IPS DF 6.9 (cell line): ENCODE measurements around the gene SYT15B.
"Not testable (repeated sequence)": the region's sequence is repeated elsewhere in the genome, so short reads cannot be mapped to it uniquely, and the experiment has no call there.

Source experiments
- DNase-seq: peaks from one replicate; pipeline ENCODE4 v3.0.0-alpha.2; 2013; ENCODE audit warnings: low read depth, low spot score
- H3K27ac ChIP-seq: one replicate; pipeline ENCODE4 v1.5.1; 2013; ENCODE audit warnings: low read length, control low read depth
- H3K27me3 ChIP-seq: 2 replicates; pipeline ENCODE4 v1.6.1; 2013; ENCODE audit warnings: mild to moderate bottlenecking, low read length; ENCODE audit not compliant: control insufficient read depth, insufficient read depth
- H3K36me3 ChIP-seq: 2 replicates; pipeline ENCODE4 v1.6.1; 2013; ENCODE audit warnings: low read length; ENCODE audit not compliant: control insufficient read depth, insufficient read depth
- H3K4me1 ChIP-seq: 2 replicates; pipeline ENCODE4 v1.6.1; 2013; ENCODE audit warnings: low read length; ENCODE audit not compliant: control insufficient read depth, insufficient read depth
- H3K4me3 ChIP-seq: 2 replicates; pipeline ENCODE4 v1.5.1; 2013; ENCODE audit warnings: mild to moderate bottlenecking, low read length
- H3K9me3 ChIP-seq: 2 replicates; pipeline ENCODE4 v1.6.1; 2013; ENCODE audit warnings: low read length, inconsistent platforms; ENCODE audit not compliant: control insufficient read depth, insufficient read depth
- WGBS: extraction: QIAGEN DNeasy Blood & Tissue Kit; methylation state at CpG from one replicate; pipeline ENCODE4 v1.1.7; 2013; ENCODE audit warnings: mixed read lengths, missing lambda C conversion rate; ENCODE audit not compliant: insufficient read length, insufficient coverage; 5-methylcytosine and 5-hydroxymethylcytosine counted together

SYT15B gene

GRCh38 chr10:47756169-47756568, 7.2 kb downstream of the SYT15B start:
- not testable (repeated sequence) for H3K9me3 ChIP-seq, H3K27me3 ChIP-seq, H3K4me3 ChIP-seq, DNase-seq, H3K27ac ChIP-seq, H3K4me1 ChIP-seq, H3K36me3 ChIP-seq
- WGBS: no CpG with 5 or more reads among the region's 13 CpGs

- H3K4me1 ChIP-seq, H3K36me3 ChIP-seq, H3K9me3 ChIP-seq, H3K27me3 ChIP-seq, DNase-seq, H3K27ac ChIP-seq, H3K4me3 ChIP-seq: not testable (repeated sequence)
- no CpG with 5 or more reads among the region's 24 CpGs for WGBS
These were observed 9.5 kb downstream of the SYT15B start for GRCh38 chr10:47753871-47754270.

- not testable (repeated sequence) for H3K27ac ChIP-seq
- WGBS: no CpG with 5 or more reads among the region's 3 CpGs
These were observed 10.2 kb downstream of the SYT15B start for GRCh38 chr10:47753176-47753575.

GRCh38 chr10:47751821-47752220, 11.6 kb downstream of the SYT15B start:
- H3K36me3 ChIP-seq, H3K4me3 ChIP-seq, H3K27me3 ChIP-seq, H3K27ac ChIP-seq, H3K4me1 ChIP-seq, DNase-seq, H3K9me3 ChIP-seq: not testable (repeated sequence)
- no CpG with 5 or more reads among the region's 3 CpGs for WGBS

More at GRCh38 chr10:47753176-47753575, 10.2 kb downstream of the SYT15B start:
- not testable (repeated sequence) for H3K36me3 ChIP-seq, H3K9me3 ChIP-seq, H3K4me1 ChIP-seq, H3K27me3 ChIP-seq, H3K4me3 ChIP-seq, DNase-seq

GRCh38 chr10:47750360-47750759, 13.0 kb downstream of the SYT15B start:
- not testable (repeated sequence) for H3K9me3 ChIP-seq, DNase-seq, H3K27ac ChIP-seq, H3K4me1 ChIP-seq, H3K27me3 ChIP-seq, H3K36me3 ChIP-seq, H3K4me3 ChIP-seq
- WGBS: no CpG with 5 or more reads among the region's 8 CpGs

- WGBS: no CpG with 5 or more reads among the region's 4 CpGs
These were observed 16.5 kb downstream of the SYT15B start for GRCh38 chr10:47746780-47747376.

GRCh38 chr10:47744881-47745280, 18.5 kb downstream of the SYT15B start:
- not testable (repeated sequence) for H3K4me3 ChIP-seq, H3K27ac ChIP-seq, H3K27me3 ChIP-seq, H3K36me3 ChIP-seq, H3K4me1 ChIP-seq, DNase-seq, H3K9me3 ChIP-seq
- WGBS: no CpG with 5 or more reads among the region's 4 CpGs

More at GRCh38 chr10:47746780-47747376, 16.5 kb downstream of the SYT15B start:
- not testable (repeated sequence) for H3K27me3 ChIP-seq, H3K27ac ChIP-seq, H3K4me3 ChIP-seq, H3K36me3 ChIP-seq, DNase-seq, H3K4me1 ChIP-seq, H3K9me3 ChIP-seq

GRCh38 chr10:47743611-47744550, 19.5 kb downstream of the SYT15B start:
- not testable (repeated sequence) for H3K36me3 ChIP-seq, H3K27ac ChIP-seq, H3K4me1 ChIP-seq, DNase-seq, H3K27me3 ChIP-seq, H3K9me3 ChIP-seq
- peak overlapping the region; percentile 33; the same call in 1 of the 2 replicates for H3K4me3 ChIP-seq
- WGBS: no CpG with 5 or more reads among the region's 48 CpGs

GRCh38 chr10:47740868-47741267, 22.5 kb downstream of the SYT15B start:
- H3K27ac ChIP-seq, DNase-seq, H3K9me3 ChIP-seq, H3K36me3 ChIP-seq, H3K4me1 ChIP-seq, H3K4me3 ChIP-seq, H3K27me3 ChIP-seq: not testable (repeated sequence)
- WGBS: no CpG with 5 or more reads among the region's 2 CpGs

GRCh38 chr10:47730911-47731310, 32.5 kb downstream of the SYT15B start:
- H3K36me3 ChIP-seq, H3K4me1 ChIP-seq, H3K9me3 ChIP-seq, DNase-seq, H3K4me3 ChIP-seq, H3K27ac ChIP-seq, H3K27me3 ChIP-seq: not testable (repeated sequence)
- WGBS: no CpG with 5 or more reads among the region's 5 CpGs
